BLaER1 (cell line): ENCODE measurements around the gene QSOX1.

ENCODE experiments used
- H3K27ac ChIP-seq: shearing (Covaris generic); formaldehyde crosslinking; 2 replicates; pipeline ENCODE4 v1.8.1; 2022
- H3K27me3 ChIP-seq: shearing (Covaris generic); formaldehyde crosslinking; 2 replicates; pipeline ENCODE4 v1.8.1; 2022
- H3K36me3 ChIP-seq: shearing (Covaris generic); formaldehyde crosslinking; 2 replicates; pipeline ENCODE4 v1.8.1; 2022
- H3K4me1 ChIP-seq: shearing (Covaris generic); formaldehyde crosslinking; 2 replicates; pipeline ENCODE4 v1.8.1; 2022
- H3K4me2 ChIP-seq: shearing (Covaris generic); formaldehyde crosslinking; 2 replicates; pipeline ENCODE4 v1.8.1; 2022
- H3K4me3 ChIP-seq: shearing (Covaris generic); formaldehyde crosslinking; 2 replicates; pipeline ENCODE4 v1.8.1; 2022
- H3K9ac ChIP-seq: shearing (Covaris generic); formaldehyde crosslinking; 2 replicates; pipeline ENCODE4 v1.8.1; 2022
- H3K9me3 ChIP-seq: shearing (Covaris generic); formaldehyde crosslinking; 2 replicates; pipeline ENCODE4 v1.8.1; 2022
- H4K20me1 ChIP-seq: shearing (Covaris generic); formaldehyde crosslinking; 2 replicates; pipeline ENCODE4 v1.8.1; 2022
- Cebpa-rat ChIP-seq: shearing (Covaris generic); IDR thresholded peaks from 2 replicates; pipeline ENCODE4 v1.8.1; 2022

The QSOX1 gene

GRCh38 chr1:180236698-180237509, 82.2 kb downstream of the QSOX1 start:
- peaks cover 100% of the 10 kb centered on the region for H3K27me3 ChIP-seq
- TF ChIP-seq Cebpa-rat: no peak
- H3K27ac ChIP-seq: no peak overlapping the region
- H3K9me3 ChIP-seq: peaks cover 42% of the 10 kb centered on the region
- H3K4me3 ChIP-seq: no peak overlapping the region
- peaks cover 2% of the 10 kb centered on the region for H3K4me1 ChIP-seq
- H3K9ac ChIP-seq: no peak overlapping the region
- H3K4me2 ChIP-seq: no peak overlapping the region
- no peaks in the 10 kb centered on the region for H3K36me3 ChIP-seq
- peaks cover 84% of the 10 kb centered on the region for H4K20me1 ChIP-seq

GRCh38 chr1:180237869-180238476, 83.3 kb downstream of the QSOX1 start:
- TF ChIP-seq Cebpa-rat: no peak
- H3K27ac ChIP-seq: no peak overlapping the region
- H3K9ac ChIP-seq: no peak overlapping the region
- no peaks in the 10 kb centered on the region for H3K4me1 ChIP-seq
- peaks cover 99% of the 10 kb centered on the region for H3K27me3 ChIP-seq
- H3K36me3 ChIP-seq: no peaks in the 10 kb centered on the region
- peaks cover 75% of the 10 kb centered on the region for H4K20me1 ChIP-seq
- H3K4me3 ChIP-seq: no peak overlapping the region
- H3K4me2 ChIP-seq: no peak overlapping the region
- peaks cover 33% of the 10 kb centered on the region for H3K9me3 ChIP-seq

- H4K20me1 ChIP-seq: peaks cover 68% of the 10 kb centered on the region
- no peaks in the 10 kb centered on the region for H3K4me1 ChIP-seq
- H3K9ac ChIP-seq: no peak overlapping the region
- H3K27ac ChIP-seq: no peak overlapping the region
- no peak overlapping the region for H3K4me2 ChIP-seq
- TF ChIP-seq Cebpa-rat: no peak
- H3K9me3 ChIP-seq: peaks cover 26% of the 10 kb centered on the region
- no peak overlapping the region for H3K4me3 ChIP-seq
- H3K36me3 ChIP-seq: no peaks in the 10 kb centered on the region
- peaks cover 95% of the 10 kb centered on the region for H3K27me3 ChIP-seq
These were observed 84.0 kb downstream of the QSOX1 start for GRCh38 chr1:180238675-180239074.

GRCh38 chr1:180239145-180240096, 84.8 kb downstream of the QSOX1 start:
- no peak overlapping the region for H3K4me2 ChIP-seq
- no peak for TF ChIP-seq Cebpa-rat
- H3K36me3 ChIP-seq: no peaks in the 10 kb centered on the region
- peaks cover 19% of the 10 kb centered on the region for H3K9me3 ChIP-seq
- H3K4me1 ChIP-seq: no peaks in the 10 kb centered on the region
- H3K27ac ChIP-seq: no peak overlapping the region
- peaks cover 87% of the 10 kb centered on the region for H3K27me3 ChIP-seq
- no peak overlapping the region for H3K4me3 ChIP-seq
- peaks cover 64% of the 10 kb centered on the region for H4K20me1 ChIP-seq
- no peak overlapping the region for H3K9ac ChIP-seq

GRCh38 chr1:180241716-180242544, 87.3 kb downstream of the QSOX1 start:
- H3K36me3 ChIP-seq: no peaks in the 10 kb centered on the region
- no peak overlapping the region for H3K9ac ChIP-seq
- peaks cover 62% of the 10 kb centered on the region for H3K27me3 ChIP-seq
- TF ChIP-seq Cebpa-rat: no peak
- no peak overlapping the region for H3K27ac ChIP-seq
- no peak overlapping the region for H3K4me3 ChIP-seq
- no peaks in the 10 kb centered on the region for H3K9me3 ChIP-seq
- no peak overlapping the region for H3K4me2 ChIP-seq
- H4K20me1 ChIP-seq: peaks cover 39% of the 10 kb centered on the region
- H3K4me1 ChIP-seq: peaks cover 7% of the 10 kb centered on the region; the same call in 1 of the 2 replicates

- Histone ChIP-seq H3K4me3 (no peak overlapping the region), H3K4me1 (peaks cover 7% of the 10 kb centered on the region; the same call in 1 of the 2 replicates), H3K27ac (no peak overlapping the region), H3K4me2 (no peak overlapping the region), H3K27me3 (peaks cover 45% of the 10 kb centered on the region), H3K36me3 (no peaks in the 10 kb centered on the region), H3K9me3 (no peaks in the 10 kb centered on the region), H3K9ac (no peak overlapping the region), H4K20me1 (peaks cover 24% of the 10 kb centered on the region)
- no peak for TF ChIP-seq Cebpa-rat
These were observed 89.0 kb downstream of the QSOX1 start for GRCh38 chr1:180243517-180244221.

- Histone ChIP-seq H3K4me1 (peaks cover 7% of the 10 kb centered on the region; the same call in 1 of the 2 replicates), H3K27ac (no peak overlapping the region), H3K4me2 (peak overlapping the region; percentile 38), H3K9ac (no peak overlapping the region), H3K9me3 (no peaks in the 10 kb centered on the region), H3K4me3 (no peak overlapping the region), H4K20me1 (peaks cover 13% of the 10 kb centered on the region), H3K27me3 (peaks cover 33% of the 10 kb centered on the region), H3K36me3 (no peaks in the 10 kb centered on the region)
- TF ChIP-seq Cebpa-rat: no peak
These were observed 90.2 kb downstream of the QSOX1 start for GRCh38 chr1:180244840-180245239.

GRCh38 chr1:180246579-180246978, 91.9 kb downstream of the QSOX1 start:
- Histone ChIP-seq H3K27ac (no peak overlapping the region), H3K36me3 (no peaks in the 10 kb centered on the region), H3K4me3 (no peak overlapping the region), H4K20me1 (no peaks in the 10 kb centered on the region), H3K27me3 (peaks cover 16% of the 10 kb centered on the region), H3K4me2 (no peak overlapping the region), H3K9me3 (no peaks in the 10 kb centered on the region), H3K9ac (no peak overlapping the region), H3K4me1 (peaks cover 7% of the 10 kb centered on the region; the same call in 1 of the 2 replicates)
- no peak for TF ChIP-seq Cebpa-rat
